A549 (cell line): ENCODE data around the gene GTF2H4. TPM values are rescaled to one million over a fixed set of nuclear protein-coding genes. Genes with fewer than 3 reads are reported as not detected.
A peak's percentile ranks its signal among the peaks of the same experiment; 100 is the strongest.

Experiments
- ATAC-seq, 2 experiments: fragments of 200-7000 bp in 1 of 2; fragments of >200 bp in 1 of 2; cut with Nextera tagmentation in 1 of 2; cut with Tn5 transposase in 1 of 2; 3 replicates each; pipeline versions ENCODE4 v1.8.0 to v1.9.1; 2018 to 2020; ENCODE audit warnings: mild to moderate bottlenecking in 1 of 2, moderate library complexity in 1 of 2
- CTCF ChIA-PET: fragments of 300-600 bp; sonication (Branson Sonifier 250); formaldehyde crosslinking; extraction: SDS; loops from one replicate; lab custom pipeline; 2021; ENCODE audit warnings: antibody characterized with exemption, inconsistent platforms; lab: Yijun Ruan, JAX
- POLR2A ChIA-PET: fragments of 350-600 bp; formaldehyde crosslinking; extraction: SDS; loops from one replicate; lab custom pipeline; 2021; ENCODE audit warnings: antibody characterized with exemption, inconsistent platforms; lab: Yijun Ruan, JAX
- DNase-seq, 2 experiments: peaks; one replicate each; pipeline versions ENCODE4 v3.0.0 to v3.0.0-alpha.2; 2011 to 2016; ENCODE audit warnings: low read depth in 1 of 2, low spot score in 1 of 2
- FAIRE-seq: peaks from 2 replicates; lab custom pipeline; 2011; peaks lifted over from hg19 to GRCh38; lab: Jason Lieb, UNC
- H3K27ac ChIP-seq, 2 experiments: fragments of >200 bp; sonication (Bioruptor Twin); formaldehyde crosslinking; 3 replicates each; pipeline ENCODE4 v1.5.1; 2016 to 2017
- H3K4me1 ChIP-seq: fragments of >200 bp; sonication (Bioruptor Twin); formaldehyde crosslinking; 3 replicates; pipeline ENCODE4 v1.6.1; 2016
- H3K4me2 ChIP-seq: fragments of >200 bp; sonication (Bioruptor Twin); formaldehyde crosslinking; 3 replicates; pipeline ENCODE4 v1.6.1; 2016
- H3K4me3 ChIP-seq: fragments of >200 bp; sonication (Bioruptor Twin); formaldehyde crosslinking; 3 replicates; pipeline ENCODE4 v1.5.1; 2016
- H3K9me3 ChIP-seq: fragments of >200 bp; sonication (Bioruptor Twin); formaldehyde crosslinking; 3 replicates; pipeline ENCODE4 v1.6.1; 2016
- CBX8 ChIP-seq: fragments of 200-600 bp; sonication (generic); IDR thresholded peaks from 2 replicates; pipeline ENCODE4 v1.6.1; 2016
- CEBPB ChIP-seq, 2 experiments: fragments of >200 bp in 1 of 2; sonication (Bioruptor Twin) in 1 of 2; formaldehyde crosslinking in 1 of 2; IDR thresholded peaks; 2 replicates each; pipeline ENCODE4 v1.6.1; 2012 to 2016
- EHMT2 ChIP-seq: fragments of 200-600 bp; sonication (generic); IDR thresholded peaks from 2 replicates; pipeline ENCODE4 v1.6.1; 2016; ENCODE audit warnings: antibody characterized with exemption, low read depth, mild to moderate bottlenecking, moderate library complexity
- NR3C1 ChIP-seq: fragments of >200 bp; sonication (Bioruptor Twin); formaldehyde crosslinking; IDR thresholded peaks from 3 replicates; pipeline ENCODE4 v1.6.1; 2017
- RNF2 ChIP-seq: fragments of 200-600 bp; sonication (generic); IDR thresholded peaks from 2 replicates; pipeline ENCODE4 v1.6.1; 2016; ENCODE audit warnings: low read depth, mild to moderate bottlenecking, antibody characterized with exemption, moderate library complexity, borderline replicate concordance
- TFCP2L1 ChIP-seq: fragments of 250-450 bp; sonication (Bioruptor Pico); IDR thresholded peaks from 2 replicates; pipeline ENCODE4 v1.5.0; 2021; ENCODE audit warnings: mild to moderate bottlenecking
- ZC3H11A ChIP-seq: fragments of 450-650 bp; IDR thresholded peaks from 2 replicates; pipeline ENCODE4 v1.6.1; 2014; ENCODE audit warnings: antibody characterized with exemption, mild to moderate bottlenecking
- ZNF302 ChIP-seq: fragments of 250-450 bp; sonication (Bioruptor Pico); IDR thresholded peaks from 2 replicates; pipeline ENCODE4 v1.9.0; 2021; ENCODE audit warnings: inconsistent platforms, mild to moderate bottlenecking, moderate library complexity
- ZSCAN20 ChIP-seq: fragments of 250-450 bp; sonication (Bioruptor Pico); IDR thresholded peaks from 2 replicates; pipeline ENCODE4 v1.8.0; 2022; ENCODE audit warnings: mild to moderate bottlenecking, moderate library complexity
- WGBS: methylation state at CpG from one replicate; pipeline ENCODE4 v1.1.6; 2017; ENCODE audit errors: missing lambda C conversion rate; 5-methylcytosine and 5-hydroxymethylcytosine counted together
- polyA plus RNA-seq, 4 experiments: library from polyadenylated mRNA; depleted of rRNA in 3 of 4; stranded (reverse); fragments of >200 nt; fragmentation: RNase III in 1 of 4; extraction: RNeasy Plus Mini Kit Qiagen cat#74134 plus additional on column Dnase treatment in 1 of 4; gene quantifications; 2 replicates in 3 of 4; 3 replicates in 1 of 4; pipeline ENCODE4 v1.2.3, GENCODE V29; 2011 to 2017
- TF ChIP-seq, protein P1 (sequence below): fragments of 150-350 bp; IDR thresholded peaks from 2 replicates; pipeline ENCODE4 v1.6.1; 2014; ENCODE audit warnings: low read depth, mild to moderate bottlenecking, low read length
- TF ChIP-seq, protein P2 (sequence below): fragments of 450-650 bp; IDR thresholded peaks from 2 replicates; pipeline ENCODE4 v1.6.1; 2014; ENCODE audit warnings: antibody characterized with exemption
- TF ChIP-seq, protein P3 (sequence below): fragments of >200 bp; sonication (Bioruptor Twin); formaldehyde crosslinking; IDR thresholded peaks from 3 replicates; pipeline ENCODE4 v1.5.1; 2016
- TF ChIP-seq, protein P4 (sequence below): fragments of >200 bp; sonication (Bioruptor Twin); formaldehyde crosslinking; IDR thresholded peaks from 3 replicates; pipeline ENCODE4 v1.6.1; 2016

GTF2H4 gene
- polyA plus RNA-seq, 2 of the 4 experiments (the other 2 are of a cell fraction), result 19.7 to 24.1 TPM

DNA sequence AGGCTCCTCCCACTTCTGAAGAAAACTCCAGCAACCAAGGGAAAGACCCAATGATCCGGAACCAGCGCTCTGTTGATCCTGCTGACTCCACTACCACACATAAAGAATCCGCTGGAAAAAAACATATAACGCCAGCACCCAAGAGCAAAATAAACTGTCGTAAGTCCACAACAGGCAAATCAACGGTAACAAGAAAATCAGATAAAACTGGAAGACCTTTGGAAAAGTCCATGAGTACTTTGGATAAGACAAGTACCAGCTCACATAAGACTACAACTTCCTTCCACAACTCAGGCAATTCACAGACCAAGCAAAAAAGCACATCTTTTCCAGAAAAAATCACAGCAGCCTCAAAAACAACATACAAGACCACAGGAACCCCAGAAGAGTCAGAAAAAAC lies 40.8 kb downstream of the GTF2H4 start:
- Histone ChIP-seq H3K9me3 (no peaks in the 10 kb centered on the region), H3K4me1 (no peaks in the 10 kb centered on the region), H3K4me3 (no peak overlapping the region), H3K27ac (no peak overlapping the region), H3K4me2 (no peak overlapping the region)
- WGBS, result 89% methylated on average over 6 of the region's 6 CpGs
- CTCF ChIA-PET, result interaction anchor here (1.2 kb wide), 1 partner anchor 68 kb away, joined by 3 read pairs; no protein-coding TSS in a partner anchor
- FAIRE-seq (no peak), ATAC-seq (no peak), DNase-seq (no peak)
- POLR2A ChIA-PET, result no interaction called here
- TF ChIP-seq CEBPB (IDR thresholded peaks at IDR 0.05) (no peak), ZNF302 (CRISPR knock-in tag) (no peak), NR3C1 (no peak)
- TF ChIP-seq, protein P1, sequence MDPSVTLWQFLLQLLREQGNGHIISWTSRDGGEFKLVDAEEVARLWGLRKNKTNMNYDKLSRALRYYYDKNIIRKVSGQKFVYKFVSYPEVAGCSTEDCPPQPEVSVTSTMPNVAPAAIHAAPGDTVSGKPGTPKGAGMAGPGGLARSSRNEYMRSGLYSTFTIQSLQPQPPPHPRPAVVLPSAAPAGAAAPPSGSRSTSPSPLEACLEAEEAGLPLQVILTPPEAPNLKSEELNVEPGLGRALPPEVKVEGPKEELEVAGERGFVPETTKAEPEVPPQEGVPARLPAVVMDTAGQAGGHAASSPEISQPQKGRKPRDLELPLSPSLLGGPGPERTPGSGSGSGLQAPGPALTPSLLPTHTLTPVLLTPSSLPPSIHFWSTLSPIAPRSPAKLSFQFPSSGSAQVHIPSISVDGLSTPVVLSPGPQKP, result no peak
- TF ChIP-seq, protein P2, sequence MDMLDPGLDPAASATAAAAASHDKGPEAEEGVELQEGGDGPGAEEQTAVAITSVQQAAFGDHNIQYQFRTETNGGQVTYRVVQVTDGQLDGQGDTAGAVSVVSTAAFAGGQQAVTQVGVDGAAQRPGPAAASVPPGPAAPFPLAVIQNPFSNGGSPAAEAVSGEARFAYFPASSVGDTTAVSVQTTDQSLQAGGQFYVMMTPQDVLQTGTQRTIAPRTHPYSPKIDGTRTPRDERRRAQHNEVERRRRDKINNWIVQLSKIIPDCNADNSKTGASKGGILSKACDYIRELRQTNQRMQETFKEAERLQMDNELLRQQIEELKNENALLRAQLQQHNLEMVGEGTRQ, result no peak

DNA sequence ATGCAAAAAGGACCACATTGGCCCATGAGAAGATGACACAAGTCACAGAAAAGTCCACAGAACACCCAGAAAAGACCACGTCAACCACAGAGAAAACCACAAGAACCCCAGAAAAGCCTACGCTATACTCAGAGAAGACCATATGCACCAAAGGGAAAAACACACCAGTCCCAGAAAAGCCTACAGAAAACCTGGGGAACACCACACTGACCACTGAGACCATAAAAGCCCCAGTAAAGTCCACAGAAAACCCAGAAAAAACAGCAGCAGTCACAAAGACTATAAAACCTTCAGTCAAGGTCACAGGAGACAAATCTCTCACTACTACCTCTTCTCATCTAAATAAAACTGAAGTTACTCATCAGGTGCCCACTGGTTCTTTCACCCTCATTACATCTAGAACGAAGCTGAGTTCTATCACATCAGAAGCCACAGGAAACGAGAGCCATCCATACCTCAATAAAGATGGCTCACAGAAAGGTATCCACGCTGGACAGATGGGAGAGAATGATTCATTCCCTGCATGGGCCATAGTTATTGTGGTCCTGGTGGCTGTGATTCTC lies 44.0 kb downstream of the GTF2H4 start:
- Histone ChIP-seq H3K27ac (no peak overlapping the region), H3K4me3 (no peak overlapping the region), H3K9me3 (no peaks in the 10 kb centered on the region), H3K4me2 (no peak overlapping the region), H3K4me1 (no peaks in the 10 kb centered on the region)
- WGBS, result 34% methylated on average over 5 of the region's 5 CpGs
- CTCF ChIA-PET, result interaction anchor here (1.0 kb wide), 1 partner anchor 9 kb away, joined by 3 read pairs; no protein-coding TSS in a partner anchor
- POLR2A ChIA-PET, result no interaction called here
- no peak for FAIRE-seq
- DNase-seq, result no peak
- no peak for ATAC-seq
- TF ChIP-seq TFCP2L1 (CRISPR knock-in tag) (no peak), ZC3H11A (no peak)
- TF ChIP-seq, protein P3, sequence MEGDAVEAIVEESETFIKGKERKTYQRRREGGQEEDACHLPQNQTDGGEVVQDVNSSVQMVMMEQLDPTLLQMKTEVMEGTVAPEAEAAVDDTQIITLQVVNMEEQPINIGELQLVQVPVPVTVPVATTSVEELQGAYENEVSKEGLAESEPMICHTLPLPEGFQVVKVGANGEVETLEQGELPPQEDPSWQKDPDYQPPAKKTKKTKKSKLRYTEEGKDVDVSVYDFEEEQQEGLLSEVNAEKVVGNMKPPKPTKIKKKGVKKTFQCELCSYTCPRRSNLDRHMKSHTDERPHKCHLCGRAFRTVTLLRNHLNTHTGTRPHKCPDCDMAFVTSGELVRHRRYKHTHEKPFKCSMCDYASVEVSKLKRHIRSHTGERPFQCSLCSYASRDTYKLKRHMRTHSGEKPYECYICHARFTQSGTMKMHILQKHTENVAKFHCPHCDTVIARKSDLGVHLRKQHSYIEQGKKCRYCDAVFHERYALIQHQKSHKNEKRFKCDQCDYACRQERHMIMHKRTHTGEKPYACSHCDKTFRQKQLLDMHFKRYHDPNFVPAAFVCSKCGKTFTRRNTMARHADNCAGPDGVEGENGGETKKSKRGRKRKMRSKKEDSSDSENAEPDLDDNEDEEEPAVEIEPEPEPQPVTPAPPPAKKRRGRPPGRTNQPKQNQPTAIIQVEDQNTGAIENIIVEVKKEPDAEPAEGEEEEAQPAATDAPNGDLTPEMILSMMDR, result no peak

DNA sequence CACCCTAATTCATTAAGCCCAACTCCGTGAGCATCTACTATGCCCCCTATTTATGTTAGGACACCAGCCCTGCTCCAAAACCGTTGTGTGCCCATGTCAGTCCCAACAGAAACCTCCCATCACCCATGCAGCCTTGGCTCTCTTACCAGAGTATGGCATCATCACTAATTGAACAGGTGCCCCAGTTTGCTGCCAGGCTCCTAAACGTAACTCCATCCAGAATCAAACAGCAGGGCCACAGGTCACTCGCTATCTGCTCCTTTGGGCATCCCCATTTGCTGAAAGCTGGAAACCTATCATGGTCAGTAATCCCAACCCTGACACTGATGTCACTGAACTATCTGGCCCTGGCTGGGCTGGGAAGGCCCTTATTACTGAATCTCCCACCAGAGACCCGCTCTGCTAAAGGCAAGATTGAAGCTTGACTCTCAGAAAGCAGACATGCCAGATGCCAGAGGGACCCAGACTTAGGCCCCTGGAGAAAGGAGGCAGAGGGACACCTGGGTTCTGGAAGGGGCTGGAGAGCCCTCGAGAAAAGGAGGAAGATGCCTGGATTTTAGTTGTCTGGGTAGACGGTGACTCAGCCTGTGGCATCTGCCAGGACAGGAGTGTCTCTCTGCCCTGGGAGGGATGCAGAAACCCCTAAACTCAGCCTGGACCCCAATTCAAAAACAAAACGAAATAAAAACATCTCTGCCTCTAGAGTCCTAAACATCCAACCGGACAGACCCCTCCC lies 46.8 kb downstream of the GTF2H4 start:
- Histone ChIP-seq H3K27ac (0 out of 6 replicates have a peak overlapping the region, but pooled peaks of 1 of the 2 experiments have one; percentile 7), H3K9me3 (no peaks in the 10 kb centered on the region), H3K4me3 (no peak overlapping the region), H3K4me2 (no peak overlapping the region), H3K4me1 (no peaks in the 10 kb centered on the region)
- 53% methylated on average over 9 of the region's 9 CpGs for WGBS
- FAIRE-seq (no peak), ATAC-seq (0 out of 6 replicates have a peak, but pooled peaks of 1 of the 2 experiments have one; percentile 43), DNase-seq (no peak)
- CTCF ChIA-PET, result interaction anchor here (1.5 kb wide), 1 partner anchor 12 kb away, joined by 5 read pairs; no protein-coding TSS in a partner anchor
- TF ChIP-seq, protein P2, result no peak
- TF ChIP-seq, protein P4, sequence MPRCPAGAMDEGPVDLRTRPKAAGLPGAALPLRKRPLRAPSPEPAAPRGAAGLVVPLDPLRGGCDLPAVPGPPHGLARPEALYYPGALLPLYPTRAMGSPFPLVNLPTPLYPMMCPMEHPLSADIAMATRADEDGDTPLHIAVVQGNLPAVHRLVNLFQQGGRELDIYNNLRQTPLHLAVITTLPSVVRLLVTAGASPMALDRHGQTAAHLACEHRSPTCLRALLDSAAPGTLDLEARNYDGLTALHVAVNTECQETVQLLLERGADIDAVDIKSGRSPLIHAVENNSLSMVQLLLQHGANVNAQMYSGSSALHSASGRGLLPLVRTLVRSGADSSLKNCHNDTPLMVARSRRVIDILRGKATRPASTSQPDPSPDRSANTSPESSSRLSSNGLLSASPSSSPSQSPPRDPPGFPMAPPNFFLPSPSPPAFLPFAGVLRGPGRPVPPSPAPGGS, result no peak
- TF ChIP-seq ZSCAN20 (CRISPR knock-in tag) (no peak), RNF2 (no peak), CBX8 (no peak), EHMT2 (no peak)
- POLR2A ChIA-PET, result no interaction called here
